ENCODE measurements around the gene MLXIPL.
"Not testable (repeated sequence)": the region's sequence is repeated elsewhere in the genome, so short reads cannot be mapped to it uniquely, and the experiment has no call there.

The MLXIPL gene
- total RNA-seq: 0 to 0.35 (median 0) reads per million in 4 experiments

GRCh38 chr7:73623798-73624668 is at the start of gene MLXIPL:
Gene MLXIPL, minus strand, starts transcription at chr7:73624522. Its CDS starts 30 bp downstream, at chr7:73624492.
- peak; percentile 37 for DNase-seq

GRCh38 chr7:73671857-73672445 is 47.6 kb upstream of the MLXIPL start:
- no peak for DNase-seq

GRCh38 chr7:73671322-73671661 is 47.0 kb upstream of the MLXIPL start:
- no peak for DNase-seq

GRCh38 chr7:73669858-73670385 is 45.6 kb upstream of the MLXIPL start:
- no peak for DNase-seq

GRCh38 chr7:73669288-73669701 is 45.0 kb upstream of the MLXIPL start:
- DNase-seq: no peak

GRCh38 chr7:73668886-73669230 is 44.5 kb upstream of the MLXIPL start:
- no peak for DNase-seq

GRCh38 chr7:73668103-73668885 is 44.0 kb upstream of the MLXIPL start:
- no peak for DNase-seq

GRCh38 chr7:73667344-73668102 is 43.2 kb upstream of the MLXIPL start, which contains the start of gene VPS37D:
Gene VPS37D, plus strand, starts transcription at chr7:73667831. Its CDS starts 128 bp downstream, at chr7:73667959.
- peak; percentile 94 for DNase-seq

- no peak for DNase-seq
These were observed 38.7 kb upstream of the MLXIPL start for GRCh38 chr7:73663033-73663432.

GRCh38 chr7:73660594-73660993 is 36.3 kb upstream of the MLXIPL start:
- not testable (repeated sequence) for DNase-seq

GRCh38 chr7:73659983-73660382 is 35.7 kb upstream of the MLXIPL start:
- DNase-seq: no peak

GRCh38 chr7:73655309-73655708 is 31.0 kb upstream of the MLXIPL start:
- DNase-seq: not testable (repeated sequence)

GRCh38 chr7:73652541-73652949 is 28.2 kb upstream of the MLXIPL start:
- no peak for DNase-seq

GRCh38 chr7:73650524-73650923 is 26.2 kb upstream of the MLXIPL start:
- no peak for DNase-seq

GRCh38 chr7:73649576-73649975 is 25.3 kb upstream of the MLXIPL start:
- DNase-seq: no peak

GRCh38 chr7:73648593-73649332 is 24.4 kb upstream of the MLXIPL start:
- no peak for DNase-seq

GRCh38 chr7:73647725-73648592 is 23.6 kb upstream of the MLXIPL start:
- DNase-seq: peak; percentile 6

- DNase-seq: no peak
These were observed 22.7 kb upstream of the MLXIPL start for GRCh38 chr7:73646785-73647724.

- DNase-seq: no peak
These were observed 21.4 kb upstream of the MLXIPL start for GRCh38 chr7:73645643-73646174.

Measured in effector CD8-positive, alpha-beta T cell (primary cell).